ENCODE results near the gene KICS2. TPM values are rescaled to one million over a fixed set of nuclear protein-coding genes. Genes with fewer than 3 reads are reported as not detected.

The KICS2 gene
- total RNA-seq, 1 experiment from 2014 or later: 30.7 TPM

- Histone ChIP-seq H3K79me2 (ENCODE audit: low read length) (no peaks in the 10 kb centered on the region), H3K4me2 (ENCODE audit: low read depth, low read length, poor library complexity, severe bottlenecking) (no peak overlapping the region), H3K27me3 (ENCODE audit: low read length) (no peaks in the 10 kb centered on the region), H2AFZ (ENCODE audit: low read length) (no peak overlapping the region), H3K9ac (ENCODE audit: low read length) (no peak overlapping the region), H3K27ac (ENCODE audit: low read length) (no peak overlapping the region), H3K4me1 (ENCODE audit: low read length) (no peaks in the 10 kb centered on the region), H4K20me1 (ENCODE audit: insufficient read depth, low read depth, low read length) (no peaks in the 10 kb centered on the region), H3K36me3 (ENCODE audit: insufficient read depth, low read length) (no peaks in the 10 kb centered on the region), H3K9me3 (ENCODE audit: low read length) (no peaks in the 10 kb centered on the region), H3K4me3 (ENCODE audit: low read length) (no peak overlapping the region), H3K9me2 (replicated peaks; ENCODE audit: insufficient read depth, low read length) (no peaks in the 10 kb centered on the region)
- peak; percentile 34 for DNase-seq
Measured at GRCh38 chr12:64180951-64181350, 41.1 kb downstream of the KICS2 start.

GRCh38 chr12:64178122-64178521 lies 44.0 kb downstream of the KICS2 start:
- no peaks in the 10 kb centered on the region for H3K79me2 ChIP-seq (ENCODE audit: low read length)
- DNase-seq: no peak
- no peaks in the 10 kb centered on the region for H3K9me3 ChIP-seq (ENCODE audit: low read length)
- H3K4me1 ChIP-seq (ENCODE audit: low read length): peaks cover 3% of the 10 kb centered on the region; the same call in 1 of the 2 replicates
- H3K27ac ChIP-seq (ENCODE audit: low read length): no peak overlapping the region
- no peak overlapping the region for H3K9ac ChIP-seq (ENCODE audit: low read length)
- no peaks in the 10 kb centered on the region for H3K9me2 ChIP-seq (replicated peaks; ENCODE audit: insufficient read depth, low read length)
- H3K36me3 ChIP-seq (ENCODE audit: insufficient read depth, low read length): no peaks in the 10 kb centered on the region
- H4K20me1 ChIP-seq (ENCODE audit: insufficient read depth, low read depth, low read length): no peaks in the 10 kb centered on the region
- no peak overlapping the region for H2AFZ ChIP-seq (ENCODE audit: low read length)
- no peak overlapping the region for H3K4me3 ChIP-seq (ENCODE audit: low read length)
- no peak overlapping the region for H3K4me2 ChIP-seq (ENCODE audit: low read depth, low read length, poor library complexity, severe bottlenecking)
- H3K27me3 ChIP-seq (ENCODE audit: low read length): no peaks in the 10 kb centered on the region

- no peaks in the 10 kb centered on the region for H3K9me3 ChIP-seq (ENCODE audit: low read length)
- no peaks in the 10 kb centered on the region for H3K27me3 ChIP-seq (ENCODE audit: low read length)
- no peak for DNase-seq
- no peak overlapping the region for H3K4me2 ChIP-seq (ENCODE audit: low read depth, low read length, poor library complexity, severe bottlenecking)
- H3K27ac ChIP-seq (ENCODE audit: low read length): no peak overlapping the region
- H3K9me2 ChIP-seq (replicated peaks; ENCODE audit: insufficient read depth, low read length): no peaks in the 10 kb centered on the region
- H4K20me1 ChIP-seq (ENCODE audit: insufficient read depth, low read depth, low read length): no peaks in the 10 kb centered on the region
- no peak overlapping the region for H3K4me3 ChIP-seq (ENCODE audit: low read length)
- no peaks in the 10 kb centered on the region for H3K36me3 ChIP-seq (ENCODE audit: insufficient read depth, low read length)
- no peak overlapping the region for H2AFZ ChIP-seq (ENCODE audit: low read length)
- H3K9ac ChIP-seq (ENCODE audit: low read length): no peak overlapping the region
- no peaks in the 10 kb centered on the region for H3K79me2 ChIP-seq (ENCODE audit: low read length)
- peaks cover 4% of the 10 kb centered on the region for H3K4me1 ChIP-seq (ENCODE audit: low read length)
Measured at GRCh38 chr12:64177001-64177400, 45.1 kb downstream of the KICS2 start.

- H3K9ac ChIP-seq (ENCODE audit: low read length): no peak overlapping the region
- H3K27me3 ChIP-seq (ENCODE audit: low read length): no peaks in the 10 kb centered on the region
- H3K36me3 ChIP-seq (ENCODE audit: insufficient read depth, low read length): no peaks in the 10 kb centered on the region
- H3K27ac ChIP-seq (ENCODE audit: low read length): no peak overlapping the region
- H3K4me2 ChIP-seq (ENCODE audit: low read depth, low read length, poor library complexity, severe bottlenecking): no peak overlapping the region
- H3K79me2 ChIP-seq (ENCODE audit: low read length): no peaks in the 10 kb centered on the region
- DNase-seq: peak; percentile 70
- H3K9me3 ChIP-seq (ENCODE audit: low read length): no peaks in the 10 kb centered on the region
- no peak overlapping the region for H2AFZ ChIP-seq (ENCODE audit: low read length)
- no peak overlapping the region for H3K4me3 ChIP-seq (ENCODE audit: low read length)
- H4K20me1 ChIP-seq (ENCODE audit: insufficient read depth, low read depth, low read length): no peaks in the 10 kb centered on the region
- H3K9me2 ChIP-seq (replicated peaks; ENCODE audit: insufficient read depth, low read length): no peaks in the 10 kb centered on the region
- H3K4me1 ChIP-seq (ENCODE audit: low read length): peaks cover 20% of the 10 kb centered on the region
Measured at GRCh38 chr12:64175254-64175945, 46.7 kb downstream of the KICS2 start.

- Histone ChIP-seq H3K79me2 (ENCODE audit: low read length) (no peaks in the 10 kb centered on the region), H3K36me3 (ENCODE audit: insufficient read depth, low read length) (no peaks in the 10 kb centered on the region), H3K9me2 (replicated peaks; ENCODE audit: insufficient read depth, low read length) (no peaks in the 10 kb centered on the region), H3K27me3 (ENCODE audit: low read length) (no peaks in the 10 kb centered on the region), H3K4me1 (ENCODE audit: low read length) (peaks cover 22% of the 10 kb centered on the region), H3K9me3 (ENCODE audit: low read length) (no peaks in the 10 kb centered on the region), H2AFZ (ENCODE audit: low read length) (no peak overlapping the region), H3K9ac (ENCODE audit: low read length) (no peak overlapping the region), H3K4me2 (ENCODE audit: low read depth, low read length, poor library complexity, severe bottlenecking) (no peak overlapping the region), H4K20me1 (ENCODE audit: insufficient read depth, low read depth, low read length) (no peaks in the 10 kb centered on the region), H3K27ac (ENCODE audit: low read length) (no peak overlapping the region), H3K4me3 (ENCODE audit: low read length) (no peak overlapping the region)
- DNase-seq: no peak
Measured at GRCh38 chr12:64173456-64173855, 48.6 kb downstream of the KICS2 start.

Small RNA genes lying within 50 kb of the gene (small RNA-seq; reads per million reads assigned to genes)
- gene RNU5A-7P (0.12 reads per million), gene RNU6-1009P (not detected)

Other genes with a start within 250 kb of the KICS2 start
- not detected in 2 replicates for gene C12orf56, start 168.5 kb upstream of the KICS2 start, total RNA-seq (2014; rRNA removed; shearing (Covaris generic); ENCODE audit: low replicate concordance)
- 87.3 and 169 TPM in 2 replicates for gene XPOT, start 182.1 kb upstream of the KICS2 start, total RNA-seq (2014; rRNA removed; shearing (Covaris generic); ENCODE audit: low replicate concordance)
- 23.9 and 43.8 TPM in 2 replicates for gene TBK1, start 229.8 kb upstream of the KICS2 start, total RNA-seq (2014; rRNA removed; shearing (Covaris generic); ENCODE audit: low replicate concordance)